NOMO-1 treated with DMSO at 0.1 percent for 48 hours (cell line): ENCODE measurements around the gene INSL3.
A peak's percentile ranks its signal among the peaks of the same experiment; 100 is the strongest.
"Not testable (repeated sequence)": the region's sequence is repeated elsewhere in the genome, so short reads cannot be mapped to it uniquely, and the experiment has no call there.

Source experiments
- DNase-seq: peaks from one replicate; lab custom pipeline; 2025; ENCODE audit not compliant: unreplicated experiment; lab: John Stamatoyannopoulos, UW

INSL3 gene

GRCh38 chr19:17787274-17787913 lies 33.9 kb downstream of the INSL3 start:
- DNase-seq, result no peak

- DNase-seq, result peak; percentile 56
Measured at GRCh38 chr19:17784201-17785008, 36.9 kb downstream of the INSL3 start.

- DNase-seq, result not testable (repeated sequence)
Measured at GRCh38 chr19:17783721-17784120, 37.6 kb downstream of the INSL3 start.

- no peak for DNase-seq
Measured at GRCh38 chr19:17780781-17781180, 40.5 kb downstream of the INSL3 start.

- no peak for DNase-seq
Measured at GRCh38 chr19:17778968-17779929, 42.1 kb downstream of the INSL3 start.

GRCh38 chr19:17778251-17778967 lies 42.9 kb downstream of the INSL3 start:
- DNase-seq, result peak; percentile 18

- not testable (repeated sequence) for DNase-seq
Measured at GRCh38 chr19:17777840-17778239, 43.5 kb downstream of the INSL3 start.

GRCh38 chr19:17775991-17776803 lies 45.1 kb downstream of the INSL3 start:
- no peak for DNase-seq

- DNase-seq, result peak; percentile 6
Measured at GRCh38 chr19:17775245-17775927, 45.9 kb downstream of the INSL3 start.

GRCh38 chr19:17772172-17772571 lies 49.1 kb downstream of the INSL3 start:
- no peak for DNase-seq

GRCh38 chr19:17770613-17771012 lies 50.7 kb downstream of the INSL3 start:
- no peak for DNase-seq

GRCh38 chr19:17767559-17767958 lies 53.8 kb downstream of the INSL3 start:
- DNase-seq, result no peak

- no peak for DNase-seq
Measured at GRCh38 chr19:17766543-17767131, 54.7 kb downstream of the INSL3 start.
